GM21423 (cell line): Measurements from ENCODE around the gene DNM3.
A peak's percentile ranks its signal among the peaks of the same experiment; 100 is the strongest.

Experiments used
- ATAC-seq: cut with Tn5 transposase; IDR thresholded peaks from one replicate; pipeline ENCODE4 v1.9.1; 2021; ENCODE audit warnings: mild to moderate bottlenecking, moderate library complexity; ENCODE audit not compliant: unreplicated experiment

DNM3 gene

DNA sequence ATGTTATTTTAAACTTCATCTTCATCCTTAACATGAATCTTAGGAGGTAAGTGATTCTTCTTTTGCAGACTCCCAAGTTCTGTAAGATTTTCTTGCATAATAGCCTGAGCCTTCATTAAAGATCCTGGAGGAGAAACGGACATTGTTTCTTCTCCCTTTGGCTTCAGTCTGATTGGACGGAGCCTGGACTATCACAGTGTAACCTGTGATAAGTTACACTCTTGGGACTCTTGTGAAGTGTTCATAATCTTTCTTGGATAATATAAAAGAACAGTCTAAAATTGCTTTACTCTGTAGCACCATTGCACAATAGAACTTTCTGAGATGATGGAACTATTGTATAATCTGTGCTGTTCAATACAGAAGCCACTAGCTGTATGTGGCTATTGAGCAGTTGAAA lies 244.8 kb downstream of the DNM3 start:
- no peak for ATAC-seq

DNA sequence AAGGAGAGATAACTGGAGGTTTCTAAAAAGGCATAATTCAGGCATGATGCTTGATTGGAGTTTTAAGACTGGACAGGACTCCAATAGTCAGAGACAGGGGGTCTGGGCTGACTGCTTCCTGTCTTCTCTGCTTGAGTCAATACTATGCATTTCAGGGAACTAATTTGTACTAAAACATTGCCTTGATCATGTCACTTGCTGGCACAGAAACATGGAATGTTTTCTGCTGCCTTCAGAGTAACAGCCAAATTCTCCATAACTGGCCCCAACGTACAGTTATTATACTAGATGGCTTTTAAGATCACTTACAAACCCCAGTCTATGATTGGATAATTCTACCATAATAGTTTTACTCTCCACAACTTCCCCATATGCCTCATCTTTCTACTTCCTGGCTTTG lies 247.0 kb downstream of the DNM3 start:
- no peak for ATAC-seq

DNA sequence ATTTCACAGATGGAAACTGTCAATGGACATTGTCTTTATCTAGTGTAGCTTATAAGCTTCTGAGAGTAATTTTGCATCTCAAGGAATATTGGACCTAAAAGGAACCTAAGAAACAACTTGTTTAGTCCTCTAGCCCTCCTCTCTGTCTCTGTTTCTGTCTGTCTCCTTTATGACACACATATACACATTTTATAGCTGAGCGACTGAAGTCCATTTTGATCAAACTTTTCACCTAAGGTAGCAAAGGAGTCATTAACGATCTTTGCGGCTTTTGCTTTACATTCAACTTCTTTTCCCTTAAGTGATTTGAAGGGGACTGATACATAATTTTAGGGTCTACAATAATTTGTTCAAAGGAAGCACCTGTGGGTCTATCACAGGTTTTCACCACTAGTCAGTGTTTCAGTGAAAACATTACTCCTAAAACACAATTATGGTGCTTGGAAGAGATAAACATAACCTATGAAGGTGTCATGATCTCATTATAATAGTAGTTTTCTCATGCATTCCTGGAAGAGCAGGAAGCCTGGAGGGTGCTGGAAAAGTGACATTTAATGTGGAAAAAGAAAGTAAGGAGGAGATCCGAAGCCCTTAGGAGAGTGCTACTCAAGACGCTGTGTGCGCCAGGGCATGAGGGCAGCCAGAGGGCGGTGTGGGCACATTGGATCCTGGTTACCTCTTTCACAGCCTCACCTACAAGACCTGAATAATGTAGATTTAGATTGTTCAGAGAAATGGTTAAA lies 248.6 kb downstream of the DNM3 start:
- ATAC-seq, result peak; percentile 49

DNA sequence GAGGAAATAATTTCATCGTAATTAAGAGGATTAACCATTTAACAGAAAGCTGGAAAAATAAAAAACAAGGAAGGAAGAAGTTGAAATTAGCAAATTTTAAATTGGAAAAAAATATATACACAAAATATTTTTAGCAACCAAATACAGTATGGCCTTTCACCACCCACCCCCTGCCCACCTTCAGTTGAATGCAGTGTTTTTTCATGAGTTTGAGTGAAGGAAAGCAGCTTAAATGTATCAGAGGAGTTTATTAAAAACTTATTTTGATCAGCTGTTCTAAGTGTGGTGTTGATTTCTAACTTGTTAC lies 249.2 kb downstream of the DNM3 start:
- ATAC-seq, result no peak

DNA sequence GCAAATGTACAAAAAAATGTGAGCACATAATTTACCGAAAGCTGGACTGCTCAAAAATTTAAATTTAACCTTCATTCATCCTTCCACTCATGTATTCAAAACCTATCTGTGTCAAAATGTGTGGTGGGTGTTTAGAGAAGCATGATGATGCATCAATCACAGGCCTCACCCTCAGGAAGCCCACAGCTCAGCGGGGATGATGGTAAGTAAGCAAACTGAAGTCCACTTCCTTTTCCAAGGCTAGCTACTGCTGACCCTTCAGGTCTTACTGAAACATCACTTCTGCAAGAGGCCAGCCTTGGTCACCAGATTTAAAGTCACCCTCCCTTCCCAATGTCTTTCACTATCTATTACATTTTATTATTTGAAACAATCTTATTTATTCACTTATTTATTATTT lies 254.5 kb downstream of the DNM3 start:
- ATAC-seq, result no peak

DNA sequence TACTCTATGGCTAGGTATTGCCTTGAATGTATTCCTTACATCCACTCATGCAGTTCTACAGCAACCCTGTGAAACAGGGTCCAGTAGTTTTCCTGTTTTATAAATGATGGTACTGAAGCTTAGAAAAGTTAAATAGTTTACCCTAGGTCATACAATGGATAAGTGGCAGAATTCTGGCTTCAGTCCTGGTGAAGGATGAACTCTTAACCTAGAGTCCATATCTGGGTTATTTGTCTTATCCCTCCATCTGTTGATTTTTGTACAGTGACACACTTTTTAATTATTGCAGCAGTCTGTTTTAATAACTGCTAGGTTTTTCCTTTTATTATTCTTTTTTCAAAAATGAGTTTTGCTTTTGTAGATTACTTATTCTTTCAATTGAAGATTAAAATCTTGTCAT lies 263.9 kb downstream of the DNM3 start:
- ATAC-seq, result no peak

DNA sequence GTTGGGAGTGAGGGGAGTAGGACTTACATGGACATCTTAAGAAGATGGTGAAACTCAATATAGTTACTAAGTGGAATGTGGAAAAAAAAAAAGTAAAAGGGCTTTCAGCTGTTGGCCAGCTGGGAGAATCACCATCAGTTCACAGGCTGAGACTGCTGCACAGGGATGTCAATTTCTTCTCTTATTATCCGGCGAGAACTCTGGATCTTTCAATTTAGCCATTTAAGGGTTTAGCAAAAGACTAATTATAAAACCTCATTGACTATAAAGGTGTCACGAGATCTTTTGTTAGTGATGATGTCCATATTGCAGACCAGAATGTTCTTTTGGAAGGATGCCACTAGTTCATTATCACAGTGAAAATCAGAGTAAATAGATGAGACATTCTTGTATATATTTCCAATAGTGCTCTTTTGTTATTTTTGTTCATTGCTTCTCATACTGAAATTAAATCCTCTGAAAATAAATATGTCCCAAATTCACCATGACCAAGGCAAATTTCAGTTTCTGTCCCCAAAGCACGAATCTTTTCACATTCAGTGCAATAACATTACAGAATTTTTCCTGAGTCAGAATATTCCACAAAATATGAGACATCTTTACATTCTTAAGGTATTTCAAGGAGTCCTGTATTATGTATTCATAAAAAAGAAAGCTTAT lies 266.1 kb downstream of the DNM3 start:
- ATAC-seq, result no peak

DNA sequence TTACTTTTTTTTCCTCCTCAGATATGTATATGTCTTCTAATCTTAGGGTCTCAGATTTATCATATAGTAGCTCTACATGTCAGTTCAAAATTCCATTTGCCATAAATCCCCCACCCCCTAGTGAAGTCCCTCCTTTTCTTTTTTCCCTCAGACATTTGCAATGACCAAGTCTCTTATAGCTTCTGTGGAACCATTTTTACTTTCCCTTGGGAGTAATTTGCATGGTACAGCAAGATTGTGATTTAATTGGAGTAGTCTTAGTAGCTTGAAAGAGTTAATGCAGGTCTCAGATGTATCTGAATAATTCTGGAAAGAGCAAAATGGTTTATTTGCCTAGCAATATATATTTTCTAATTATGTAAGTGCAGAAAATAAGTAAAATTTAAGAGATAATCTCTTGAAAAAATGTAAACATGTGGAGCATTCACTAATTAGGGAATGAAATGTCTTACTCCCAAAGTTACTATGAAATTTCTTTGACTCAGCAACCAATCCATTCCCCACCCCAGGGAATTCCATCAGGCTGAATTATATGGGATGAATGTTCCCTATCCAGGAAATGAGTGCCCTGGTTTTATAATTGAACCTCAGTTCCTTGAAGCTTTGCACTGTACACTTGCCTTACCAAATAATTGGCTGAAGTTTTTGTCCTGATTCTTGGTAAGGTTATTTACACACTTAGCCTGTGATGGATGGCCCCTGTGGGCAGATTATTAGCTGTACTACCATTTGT lies 267.0 kb downstream of the DNM3 start:
- ATAC-seq, result no peak

DNA sequence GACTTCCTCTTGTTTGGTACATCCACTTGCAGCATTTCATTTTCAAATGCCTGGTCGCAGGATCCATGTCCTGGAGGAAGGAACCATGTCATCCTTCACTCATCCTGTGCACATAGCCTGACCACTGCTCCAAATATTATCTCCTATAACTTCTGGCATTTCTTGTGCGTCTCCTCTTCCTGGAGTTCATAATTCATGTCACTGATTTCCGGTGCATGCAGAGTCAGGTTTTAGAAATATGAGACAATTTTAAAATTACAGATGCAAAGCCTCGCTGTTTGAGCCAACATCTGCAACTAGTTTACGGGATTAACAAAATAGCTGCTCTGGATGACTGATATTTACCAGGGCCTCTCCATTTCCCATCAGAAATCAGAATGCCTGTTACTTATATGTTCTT lies 268.1 kb downstream of the DNM3 start:
- ATAC-seq, result no peak

DNA sequence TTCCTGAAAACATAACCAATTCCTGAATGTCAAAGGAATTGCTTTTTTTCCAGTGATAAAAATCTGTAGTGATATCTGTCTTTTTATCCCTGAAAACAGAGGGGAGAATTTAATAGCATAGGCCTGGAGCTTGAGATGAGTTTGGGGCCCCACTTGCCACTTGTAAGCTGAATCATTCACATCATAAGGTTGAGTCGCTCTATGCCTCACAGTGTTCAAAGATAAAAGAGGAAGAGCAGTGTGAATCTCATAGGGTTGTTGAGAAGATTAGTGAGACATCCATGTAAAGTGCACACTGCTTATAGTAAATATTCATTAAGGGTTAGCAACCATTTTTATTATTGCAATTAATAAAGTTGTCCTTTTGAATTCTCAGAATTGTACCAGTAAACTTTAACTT lies 271.3 kb downstream of the DNM3 start:
- no peak for ATAC-seq

DNA sequence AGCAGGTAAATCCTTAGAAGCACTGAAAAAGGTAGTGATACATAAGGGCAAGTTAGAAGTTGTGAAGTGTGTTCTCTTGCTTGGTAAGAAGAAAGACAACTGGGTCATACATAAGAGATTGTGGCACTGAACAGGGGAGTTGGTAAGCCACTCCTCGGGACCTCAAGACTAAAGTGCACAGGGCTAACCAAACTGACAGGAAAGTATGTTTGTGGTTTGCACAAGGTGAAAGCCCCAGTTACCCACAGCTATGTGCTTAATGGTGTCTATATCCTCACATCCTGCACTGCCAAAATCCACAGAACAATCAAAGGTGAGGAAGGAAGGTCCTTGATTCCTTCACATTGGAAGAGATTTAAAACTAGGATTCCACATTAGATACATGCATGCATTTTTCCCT lies 276.5 kb downstream of the DNM3 start:
- ATAC-seq, result peak; percentile 81

DNA sequence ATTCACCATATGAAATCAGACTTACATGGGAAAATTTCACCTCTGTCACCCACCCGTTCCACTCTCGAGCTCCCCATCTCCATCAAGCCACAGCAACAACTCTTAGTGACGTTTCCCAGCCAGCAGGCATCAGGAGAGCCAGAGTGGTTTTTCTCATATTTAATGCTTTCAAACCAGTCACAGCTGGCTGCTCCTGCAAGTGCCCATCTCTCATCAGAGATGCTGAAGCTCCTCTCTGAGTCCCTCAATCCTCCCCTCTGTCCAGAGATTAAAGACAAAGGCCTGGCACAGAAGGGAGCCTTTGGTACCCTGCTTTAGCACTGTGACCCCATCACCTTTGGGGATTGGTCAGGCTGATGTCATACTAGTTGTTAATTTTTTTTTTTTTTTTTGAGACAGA lies 277.3 kb downstream of the DNM3 start:
- no peak for ATAC-seq

DNA sequence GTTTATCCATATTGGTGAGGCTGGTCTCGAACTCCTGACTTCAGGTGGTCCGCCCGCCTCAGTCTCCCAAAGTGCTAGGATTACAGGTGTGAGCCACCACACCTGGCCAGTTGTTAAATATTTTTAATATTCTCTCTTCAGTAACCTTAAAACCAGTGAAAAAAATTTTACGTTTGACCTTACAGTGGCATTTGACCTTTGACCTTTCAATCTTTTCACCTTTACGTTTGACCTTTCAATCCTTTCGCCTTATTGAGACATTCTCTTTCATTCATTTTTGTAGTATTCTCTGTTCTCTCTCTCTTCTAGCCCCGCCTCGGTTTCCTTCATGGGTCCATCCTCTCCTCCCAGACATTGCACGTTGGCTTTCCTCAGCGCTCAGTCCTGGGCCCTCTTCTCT lies 277.9 kb downstream of the DNM3 start:
- no peak for ATAC-seq

DNA sequence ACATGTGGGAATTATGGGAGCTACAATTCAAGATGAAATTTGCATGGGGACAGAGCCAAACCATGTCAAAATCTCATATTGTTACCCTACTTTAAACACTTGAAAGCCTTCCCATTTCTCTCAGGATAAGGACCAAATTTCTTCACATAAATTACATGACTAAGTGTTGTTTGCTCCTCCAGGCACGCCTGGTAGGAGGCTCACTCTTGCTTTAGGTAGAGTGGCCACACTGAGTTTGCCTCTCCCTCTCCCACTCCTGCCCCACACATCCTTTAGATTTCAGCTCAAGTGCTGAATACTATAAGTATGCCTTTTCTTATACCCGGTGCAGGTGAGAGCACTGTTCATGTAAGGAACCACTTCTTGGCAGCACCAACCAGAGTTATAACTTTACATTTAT lies 279.1 kb downstream of the DNM3 start:
- no peak for ATAC-seq

DNA sequence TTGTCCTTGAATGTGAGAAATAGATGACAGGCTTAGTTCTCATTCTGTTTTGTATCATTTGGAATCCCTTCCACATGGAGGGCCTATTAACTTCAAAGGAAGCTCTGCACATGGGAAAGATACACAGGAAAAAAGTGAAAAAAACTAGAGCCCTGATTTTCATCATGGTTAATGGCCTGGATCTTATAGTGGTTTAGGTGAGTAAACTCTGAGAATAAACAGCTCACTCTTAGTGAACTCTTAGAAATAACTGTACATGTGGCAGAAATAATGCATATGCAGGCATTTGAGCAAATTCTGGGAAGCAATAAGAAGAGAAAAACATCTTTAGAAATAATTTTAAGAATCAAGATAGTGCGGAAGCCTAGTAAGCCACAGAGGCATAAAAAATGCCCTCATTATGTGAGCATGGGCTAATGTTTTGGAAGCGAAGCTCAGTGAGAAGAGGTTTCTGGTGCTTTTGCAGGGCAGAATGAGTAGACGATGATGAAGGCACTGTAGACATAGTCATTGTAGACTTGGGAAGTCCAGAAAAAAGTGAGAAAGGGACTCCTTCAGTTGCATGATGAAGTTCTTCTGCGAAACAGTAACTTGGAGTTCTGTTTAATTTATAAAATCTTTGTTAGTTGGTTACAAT lies 279.9 kb downstream of the DNM3 start:
- no peak for ATAC-seq

DNA sequence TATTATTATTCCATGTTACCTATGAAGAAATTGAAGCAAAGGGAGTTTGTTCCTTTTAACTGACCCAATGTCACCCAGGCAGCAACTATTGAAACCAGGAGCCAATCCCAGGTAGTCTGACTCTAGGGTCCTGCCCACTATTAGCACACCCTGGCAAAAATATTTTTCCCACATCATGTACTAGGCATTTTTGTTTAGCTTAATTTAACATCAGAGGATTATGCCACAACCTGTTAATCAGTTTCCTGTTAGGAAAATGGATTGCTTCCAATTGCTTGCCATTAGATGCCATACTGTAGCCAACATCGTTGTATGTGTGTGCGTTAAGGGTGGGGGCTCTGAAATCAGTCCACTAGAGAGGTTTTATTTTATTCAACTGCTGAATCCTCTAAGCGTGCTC lies 281.1 kb downstream of the DNM3 start:
- ATAC-seq, result no peak

DNA sequence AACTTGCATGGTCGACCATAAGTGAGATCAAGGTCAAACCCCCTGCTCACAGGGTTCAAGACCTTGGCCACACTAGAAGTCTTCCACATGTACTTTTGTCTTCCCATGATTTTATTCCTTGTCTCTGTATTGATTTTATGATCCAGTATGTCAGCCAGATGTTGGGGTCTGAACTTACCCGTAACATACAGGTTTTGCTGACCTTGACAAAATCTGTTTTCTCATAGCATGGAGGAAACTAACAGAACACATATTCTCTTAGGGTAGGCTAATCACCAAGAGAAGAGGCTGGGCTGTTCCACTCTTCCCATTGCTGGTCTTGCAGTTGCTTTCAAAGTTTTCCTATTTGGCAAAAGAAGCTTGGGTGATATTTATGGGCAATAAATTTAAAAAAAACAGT lies 284.0 kb downstream of the DNM3 start:
- ATAC-seq, result no peak

DNA sequence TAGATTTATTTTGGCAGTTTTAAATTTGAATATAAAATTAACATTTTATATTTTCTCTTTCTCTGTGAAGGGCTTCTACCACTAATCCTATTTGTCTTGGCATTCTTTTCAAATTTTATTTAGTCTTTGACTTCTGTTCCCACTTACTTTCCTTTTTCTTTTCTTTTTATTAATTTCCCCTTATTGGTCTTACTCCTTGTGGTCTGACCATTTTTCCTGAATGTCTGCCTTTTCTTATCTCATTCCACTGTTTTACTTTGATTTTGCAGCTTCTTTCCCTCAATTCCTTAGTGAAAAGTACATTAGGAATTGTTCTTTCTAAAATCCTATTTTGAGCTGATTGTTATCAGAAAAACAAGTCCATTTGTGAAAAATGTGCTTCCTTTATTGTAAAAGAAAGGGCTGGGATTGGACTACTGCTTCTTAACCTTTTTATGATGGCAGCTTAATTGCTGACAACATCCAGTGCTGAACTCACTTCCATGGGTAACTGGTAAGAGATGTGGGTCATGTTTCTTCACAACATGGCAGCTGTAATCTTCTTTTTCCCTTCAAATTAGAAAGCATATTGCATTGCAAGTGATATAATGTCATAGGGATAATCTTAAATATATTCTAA lies 284.6 kb downstream of the DNM3 start:
- ATAC-seq, result no peak

DNA sequence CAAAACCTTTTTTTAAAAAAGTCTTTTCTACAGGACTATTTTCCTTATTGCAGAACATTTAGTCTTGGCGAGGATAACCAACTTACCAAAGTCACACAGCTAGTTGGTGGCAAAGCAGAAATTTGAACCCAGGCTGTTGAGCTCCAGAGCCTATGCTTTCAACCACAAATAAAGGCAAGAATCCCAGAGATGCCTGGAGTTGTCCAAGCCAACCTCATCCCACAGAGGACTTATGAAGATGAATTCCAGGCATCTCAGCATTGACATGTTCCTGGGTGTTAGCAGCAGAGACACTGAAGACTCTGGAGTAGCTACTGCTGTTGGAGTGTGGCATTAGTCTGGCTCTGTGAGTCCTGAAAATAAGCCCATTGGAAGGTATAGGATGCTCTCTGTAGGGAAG lies 291.5 kb downstream of the DNM3 start:
- no peak for ATAC-seq

DNA sequence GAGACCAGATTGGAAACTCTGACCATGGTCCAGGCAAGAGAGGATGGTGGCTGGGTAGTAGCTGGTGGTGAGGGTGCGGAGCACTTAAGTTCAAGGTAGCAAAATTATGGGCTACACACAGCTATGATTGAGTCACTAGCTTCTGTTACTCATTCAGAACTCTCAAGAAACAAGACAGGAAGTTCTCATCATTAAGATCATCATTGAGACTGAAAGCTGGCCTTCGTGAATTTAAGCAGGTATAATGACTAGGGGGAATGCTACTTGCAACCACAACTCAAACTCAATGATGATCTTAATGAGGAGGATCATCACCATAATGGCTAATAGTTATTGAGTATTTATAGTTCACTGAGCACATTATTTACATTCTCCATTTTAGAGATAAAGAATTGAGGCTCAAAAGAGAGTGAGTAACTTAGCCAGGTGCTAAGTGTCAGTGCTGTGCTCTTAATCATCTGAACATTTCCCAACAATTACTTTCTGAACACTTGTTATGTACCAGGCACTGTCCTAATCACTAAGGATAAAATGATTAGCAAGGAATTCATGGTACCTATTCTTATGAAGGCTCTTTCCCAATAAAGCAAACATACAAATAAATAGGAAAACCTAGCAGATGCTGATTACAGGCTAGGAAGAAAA lies 292.9 kb downstream of the DNM3 start:
- ATAC-seq, result no peak

DNA sequence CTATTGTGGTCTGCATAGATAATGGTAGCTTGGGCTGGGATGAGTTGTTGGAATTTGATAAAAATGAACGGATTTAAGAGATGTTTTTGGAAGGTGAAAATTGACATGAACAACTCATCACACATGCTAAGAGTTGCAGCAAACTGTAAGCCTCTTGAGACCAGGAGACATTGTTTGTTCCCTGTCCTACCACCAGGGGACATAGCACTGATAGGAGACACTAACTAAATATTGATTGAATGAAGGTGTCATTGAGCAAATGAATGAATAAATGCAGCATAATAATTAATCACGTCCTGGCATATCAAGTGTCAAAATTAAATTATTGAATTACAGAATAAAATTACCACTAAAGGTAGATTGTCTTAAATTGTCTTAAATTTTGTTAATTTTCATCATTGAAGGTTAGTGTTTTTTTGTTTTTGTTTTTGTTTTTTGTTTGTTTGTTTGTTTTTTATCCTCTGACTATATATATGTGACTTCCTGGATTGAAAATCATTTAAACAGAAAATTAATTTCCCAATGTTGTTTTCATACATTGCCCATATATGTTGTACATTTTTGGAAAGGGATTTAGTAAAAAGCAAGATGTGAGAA lies 293.9 kb downstream of the DNM3 start:
- ATAC-seq, result no peak
